EH (cell line): ENCODE measurements around the gene TMEM222.
"Not testable (repeated sequence)": the region's sequence is repeated elsewhere in the genome, so short reads cannot be mapped to it uniquely, and the experiment has no call there.

ENCODE experiments used
- DNase-seq: peaks from one replicate; pipeline ENCODE4 v3.0.0-alpha.2; 2015; ENCODE audit warnings: low read depth

The TMEM222 gene

GRCh38 chr1:27321813-27322568 lies at the start of gene TMEM222:
TSS of gene TMEM222 (plus strand) at chr1:27322163. CDS start at chr1:27322198, 35 bp downstream.
- DNase-seq, result peak; percentile 98

- DNase-seq, result no peak
These were observed 47.8 kb upstream of the TMEM222 start for GRCh38 chr1:27274204-27274603.

GRCh38 chr1:27275696-27276095 lies 46.3 kb upstream of the TMEM222 start:
- no peak for DNase-seq

- DNase-seq, result peak; percentile 81
These were observed 37.3 kb upstream of the TMEM222 start for GRCh38 chr1:27284425-27285273.

- no peak for DNase-seq
These were observed 36.7 kb upstream of the TMEM222 start for GRCh38 chr1:27285274-27285660.

- not testable (repeated sequence) for DNase-seq
These were observed 36.1 kb upstream of the TMEM222 start for GRCh38 chr1:27285821-27286220.

GRCh38 chr1:27289125-27289524 lies 32.8 kb upstream of the TMEM222 start:
- not testable (repeated sequence) for DNase-seq

- DNase-seq, result no peak
These were observed 31.4 kb upstream of the TMEM222 start for GRCh38 chr1:27290581-27290980.

- DNase-seq, result peak; percentile 46
These were observed 29.9 kb upstream of the TMEM222 start for GRCh38 chr1:27292106-27292505.

- no peak for DNase-seq
These were observed 28.0 kb upstream of the TMEM222 start for GRCh38 chr1:27293915-27294314.

GRCh38 chr1:27296773-27297291 lies 25.1 kb upstream of the TMEM222 start:
- DNase-seq, result peak; percentile 68

GRCh38 chr1:27297903-27298302 lies 24.1 kb upstream of the TMEM222 start:
- DNase-seq, result no peak

GRCh38 chr1:27298632-27299384 lies 23.2 kb upstream of the TMEM222 start:
- DNase-seq, result no peak

- DNase-seq, result peak; percentile 100
These were observed 22.3 kb upstream of the TMEM222 start for GRCh38 chr1:27299385-27300271.

- DNase-seq, result peak; percentile 91
These were observed 21.5 kb upstream of the TMEM222 start for GRCh38 chr1:27300341-27301051.

GRCh38 chr1:27301052-27301422 lies 20.9 kb upstream of the TMEM222 start:
- DNase-seq, result no peak

GRCh38 chr1:27301582-27302199 lies 20.3 kb upstream of the TMEM222 start:
- no peak for DNase-seq

- no peak for DNase-seq
These were observed 19.4 kb upstream of the TMEM222 start for GRCh38 chr1:27302612-27303011.

GRCh38 chr1:27303509-27303908 lies 18.5 kb upstream of the TMEM222 start:
- no peak for DNase-seq

GRCh38 chr1:27306071-27306470 lies 15.9 kb upstream of the TMEM222 start:
- no peak for DNase-seq
